Effector memory CD4-positive, alpha-beta T cell (primary cell): ENCODE data around the gene BRD4.

Source experiments
- DNase-seq, 3 donors: peaks; one replicate each; pipeline ENCODE4 v3.0.0-alpha.2; 2020
- H3K27ac ChIP-seq: 2 replicates; pipeline ENCODE4 v1.7.0; 2013; ENCODE audit warnings: mild to moderate bottlenecking, low read length, moderate library complexity; ENCODE audit not compliant: insufficient read depth, poor library complexity, severe bottlenecking
- H3K27me3 ChIP-seq: replicated peaks from 2 replicates; pipeline ENCODE4 v1.7.0; 2013; ENCODE audit warnings: mild to moderate bottlenecking, low read length; ENCODE audit not compliant: insufficient read depth, control insufficient read depth, poor library complexity, severe bottlenecking
- H3K36me3 ChIP-seq: 2 replicates; pipeline ENCODE4 v1.7.0; 2013; ENCODE audit warnings: mild to moderate bottlenecking, low read length, moderate library complexity; ENCODE audit not compliant: control insufficient read depth, insufficient read depth
- H3K4me1 ChIP-seq: 2 replicates; pipeline ENCODE4 v1.7.0; 2013; ENCODE audit warnings: low read length, mild to moderate bottlenecking; ENCODE audit not compliant: control insufficient read depth, insufficient read depth, poor library complexity, severe bottlenecking
- H3K4me3 ChIP-seq: 2 replicates; pipeline ENCODE4 v1.7.0; 2013; ENCODE audit warnings: low read length, low read depth, mild to moderate bottlenecking; ENCODE audit not compliant: insufficient read depth, poor library complexity, severe bottlenecking
- H3K9me3 ChIP-seq: 2 replicates; pipeline ENCODE4 v1.7.0; 2013; ENCODE audit warnings: mild to moderate bottlenecking, low read length, moderate library complexity; ENCODE audit not compliant: control insufficient read depth

Gene BRD4

GRCh38 chr19:15216363-15216762 lies 116.0 kb downstream of the BRD4 start:
- no peaks in the 10 kb centered on the region for H3K4me1 ChIP-seq
- no peaks in the 10 kb centered on the region for H3K27me3 ChIP-seq
- no peak overlapping the region for H3K27ac ChIP-seq
- H3K4me3 ChIP-seq: no peak overlapping the region
- no peak for DNase-seq
- no peaks in the 10 kb centered on the region for H3K36me3 ChIP-seq
- H3K9me3 ChIP-seq: no peaks in the 10 kb centered on the region

- Histone ChIP-seq H3K4me1 (no peaks in the 10 kb centered on the region), H3K4me3 (no peak overlapping the region), H3K27ac (no peak overlapping the region), H3K27me3 (no peaks in the 10 kb centered on the region), H3K36me3 (no peaks in the 10 kb centered on the region), H3K9me3 (no peaks in the 10 kb centered on the region)
- no peak for DNase-seq
These were observed 118.5 kb downstream of the BRD4 start for GRCh38 chr19:15213715-15214381.

GRCh38 chr19:15212711-15213110 lies 119.6 kb downstream of the BRD4 start:
- Histone ChIP-seq H3K4me3 (no peak overlapping the region), H3K4me1 (no peaks in the 10 kb centered on the region), H3K27me3 (no peaks in the 10 kb centered on the region), H3K27ac (no peak overlapping the region), H3K36me3 (no peaks in the 10 kb centered on the region), H3K9me3 (no peaks in the 10 kb centered on the region)
- DNase-seq: no peak

GRCh38 chr19:15210323-15210781 lies 122.0 kb downstream of the BRD4 start:
- H3K27me3 ChIP-seq: no peaks in the 10 kb centered on the region
- no peaks in the 10 kb centered on the region for H3K9me3 ChIP-seq
- H3K36me3 ChIP-seq: no peaks in the 10 kb centered on the region
- no peak overlapping the region for H3K27ac ChIP-seq
- no peak overlapping the region for H3K4me3 ChIP-seq
- H3K4me1 ChIP-seq: no peaks in the 10 kb centered on the region
- DNase-seq: no peak

GRCh38 chr19:15201374-15202023 lies 130.8 kb downstream of the BRD4 start:
- DNase-seq: no peak
- no peak overlapping the region for H3K27ac ChIP-seq
- no peaks in the 10 kb centered on the region for H3K36me3 ChIP-seq
- H3K9me3 ChIP-seq: no peaks in the 10 kb centered on the region
- H3K27me3 ChIP-seq: peaks cover 10% of the 10 kb centered on the region
- H3K4me3 ChIP-seq: no peak overlapping the region
- H3K4me1 ChIP-seq: peaks cover 7% of the 10 kb centered on the region

GRCh38 chr19:15200553-15201364 lies 131.6 kb downstream of the BRD4 start, which contains the start of gene NOTCH3:
Gene NOTCH3, minus strand, starts transcription at chr19:15200995. Its CDS starts 90 bp downstream, at chr19:15200905.
- Histone ChIP-seq H3K36me3 (no peaks in the 10 kb centered on the region), H3K4me3 (peak within 1 kb of the TSS; percentile 37), H3K27ac (no peak within 1 kb of the TSS), H3K4me1 (peaks cover 7% of the 10 kb centered on the region), H3K9me3 (no peaks in the 10 kb centered on the region), H3K27me3 (peaks cover 17% of the 10 kb centered on the region)
- DNase-seq: no peak

GRCh38 chr19:15199661-15200552 lies 132.4 kb downstream of the BRD4 start:
- peak overlapping the region; percentile 37 for H3K4me3 ChIP-seq
- H3K27me3 ChIP-seq: peaks cover 25% of the 10 kb centered on the region
- no peaks in the 10 kb centered on the region for H3K36me3 ChIP-seq
- no peak for DNase-seq
- H3K27ac ChIP-seq: no peak overlapping the region
- H3K4me1 ChIP-seq: peaks cover 11% of the 10 kb centered on the region
- no peaks in the 10 kb centered on the region for H3K9me3 ChIP-seq

GRCh38 chr19:15198951-15199660 lies 133.2 kb downstream of the BRD4 start:
- Histone ChIP-seq H3K27me3 (peaks cover 32% of the 10 kb centered on the region), H3K9me3 (no peaks in the 10 kb centered on the region), H3K4me1 (peaks cover 11% of the 10 kb centered on the region), H3K27ac (no peak overlapping the region), H3K36me3 (no peaks in the 10 kb centered on the region), H3K4me3 (no peak overlapping the region)
- no peak for DNase-seq

GRCh38 chr19:15197942-15198341 lies 134.4 kb downstream of the BRD4 start:
- Histone ChIP-seq H3K4me1 (peaks cover 11% of the 10 kb centered on the region), H3K4me3 (no peak overlapping the region), H3K36me3 (no peaks in the 10 kb centered on the region), H3K27me3 (peaks cover 36% of the 10 kb centered on the region), H3K9me3 (no peaks in the 10 kb centered on the region), H3K27ac (no peak overlapping the region)
- no peak for DNase-seq
